Neural crest cell (in vitro differentiated cells): Measurements from ENCODE around the gene NFKBIL1. TPM values are rescaled to one million over a fixed set of nuclear protein-coding genes. Genes with fewer than 3 reads are reported as not detected.
A peak's percentile ranks its signal among the peaks of the same experiment; 100 is the strongest.
"Not testable (repeated sequence)": the region's sequence is repeated elsewhere in the genome, so short reads cannot be mapped to it uniquely, and the experiment has no call there.

Experiments
- DNase-seq: peaks from one replicate; pipeline ENCODE4 v3.0.0; 2021; ENCODE audit warnings: low read depth, mixed read lengths, low spot score
- H3K27ac Mint-ChIP-seq: one replicate; pipeline ENCODE4 v1.8.0; 2021; ENCODE audit warnings: mild to moderate bottlenecking, mixed read lengths; ENCODE audit not compliant: unreplicated experiment
- H3K27me3 Mint-ChIP-seq: 2 replicates; pipeline ENCODE4 v1.8.0; 2021; ENCODE audit warnings: low read depth, mild to moderate bottlenecking, mixed read lengths
- H3K36me3 Mint-ChIP-seq: 2 replicates; pipeline ENCODE4 v1.8.0; 2021; ENCODE audit warnings: low read depth, mild to moderate bottlenecking, mixed read lengths
- H3K4me1 Mint-ChIP-seq: 2 replicates; pipeline ENCODE4 v1.8.0; 2021; ENCODE audit warnings: mixed read lengths
- H3K4me3 Mint-ChIP-seq: one replicate; pipeline ENCODE4 v1.8.0; 2021; ENCODE audit warnings: mild to moderate bottlenecking, mixed read lengths
- H3K9me3 Mint-ChIP-seq: 2 replicates; pipeline ENCODE4 v1.8.0; 2021; ENCODE audit warnings: mixed read lengths
- CTCF ChIP-seq: fragments of 200-600 bp; sonication (generic); conservative IDR thresholded peaks from 2 replicates; pipeline ENCODE4 v1.5.0; 2021; ENCODE audit warnings: antibody characterized with exemption, mild to moderate bottlenecking
- total RNA-seq: library from RNA; stranded (reverse); gene quantifications from 2 replicates; pipeline ENCODE4 v1.2.1, GENCODE V29; 2021

NFKBIL1 gene
- total RNA-seq, 1 donor from 2014 or later: 28.6 TPM

- H3K4me3 Mint-ChIP-seq: peak overlapping the region; percentile 54
- TF ChIP-seq CTCF: peak; percentile 52
- H3K27ac Mint-ChIP-seq, H3K9me3 Mint-ChIP-seq, H3K27me3 Mint-ChIP-seq, H3K36me3 Mint-ChIP-seq, DNase-seq: not testable (repeated sequence)
- H3K4me1 Mint-ChIP-seq: peaks cover 27% of the 10 kb centered on the region
Measured at GRCh38 chr6:31551371-31551770, 4.0 kb downstream of the NFKBIL1 start.

GRCh38 chr6:31556307-31556706 is 8.9 kb downstream of the NFKBIL1 start:
- Mint-ChIP-seq H3K4me3 (no peak overlapping the region), H3K27ac (no peak overlapping the region), H3K9me3 (no peaks in the 10 kb centered on the region), H3K4me1 (peaks cover 18% of the 10 kb centered on the region), H3K36me3 (peaks cover 11% of the 10 kb centered on the region), H3K27me3 (no peaks in the 10 kb centered on the region)
- no peak for DNase-seq
- TF ChIP-seq CTCF: no peak

- no peak for TF ChIP-seq CTCF
- Mint-ChIP-seq H3K27ac (no peak overlapping the region), H3K9me3 (no peaks in the 10 kb centered on the region)
Measured at GRCh38 chr6:31557443-31558317, 10.3 kb downstream of the NFKBIL1 start.

GRCh38 chr6:31558318-31558625 is 10.9 kb downstream of the NFKBIL1 start:
- peaks cover 18% of the 10 kb centered on the region for H3K4me1 Mint-ChIP-seq
- H3K27me3 Mint-ChIP-seq: no peaks in the 10 kb centered on the region
- H3K27ac Mint-ChIP-seq: no peak overlapping the region
- no peak for DNase-seq
- peaks cover 16% of the 10 kb centered on the region for H3K36me3 Mint-ChIP-seq
- H3K4me3 Mint-ChIP-seq: no peak overlapping the region
- no peaks in the 10 kb centered on the region for H3K9me3 Mint-ChIP-seq
- TF ChIP-seq CTCF: no peak

More at GRCh38 chr6:31557443-31558317, 10.3 kb downstream of the NFKBIL1 start:
- H3K4me3 Mint-ChIP-seq: no peak overlapping the region
- H3K4me1 Mint-ChIP-seq: peaks cover 18% of the 10 kb centered on the region
- H3K36me3 Mint-ChIP-seq: peaks cover 16% of the 10 kb centered on the region
- no peak for DNase-seq
- H3K27me3 Mint-ChIP-seq: no peaks in the 10 kb centered on the region

GRCh38 chr6:31558631-31559500 is 11.5 kb downstream of the NFKBIL1 start:
- H3K27me3 Mint-ChIP-seq: no peaks in the 10 kb centered on the region
- no peaks in the 10 kb centered on the region for H3K9me3 Mint-ChIP-seq
- peaks cover 16% of the 10 kb centered on the region for H3K36me3 Mint-ChIP-seq
- TF ChIP-seq CTCF: no peak
- peak overlapping the region; percentile 88 for H3K27ac Mint-ChIP-seq
- peaks cover 18% of the 10 kb centered on the region for H3K4me1 Mint-ChIP-seq
- no peak overlapping the region for H3K4me3 Mint-ChIP-seq
- DNase-seq: no peak
